Esophagus squamous epithelium (tissue), 5 donors: Measurements from ENCODE around the gene PTPRN2. TPM values are rescaled to one million over a fixed set of nuclear protein-coding genes. Genes with fewer than 3 reads are reported as not detected.

Source experiments
- DNase-seq: peaks from one replicate; lab custom pipeline; 2025; lab: John Stamatoyannopoulos, UW
- H3K27ac ChIP-seq, 4 donors: fragments of 200-600 bp; sonication (generic); one replicate each; pipeline ENCODE4 v1.5.1; 2016 to 2019; ENCODE audit warnings: mild to moderate bottlenecking in 1 of 4
- H3K27me3 ChIP-seq, 4 donors: fragments of 200-600 bp; sonication (generic); 1 replicate in 3 of 4; 2 replicates in 1 of 4; pipeline versions ENCODE4 v1.5.1 to v1.6.0; 2017 to 2021; ENCODE audit warnings: antibody characterized with exemption in 1 of 4
- H3K36me3 ChIP-seq, 3 donors: fragments of 200-600 bp; sonication (generic); one replicate each; pipeline ENCODE4 v1.5.1; 2016 to 2019
- H3K4me1 ChIP-seq, 3 donors: fragments of 200-600 bp; sonication (generic); one replicate each; pipeline ENCODE4 v1.5.1; 2017 to 2019
- H3K4me3 ChIP-seq, 4 donors: fragments of 200-600 bp; sonication (generic); 1 replicate in 3 of 4; 2 replicates in 1 of 4; pipeline ENCODE4 v1.5.1; 2016 to 2019; ENCODE audit warnings: mild to moderate bottlenecking in 2 of 4, moderate library complexity in 1 of 4
- H3K9me3 ChIP-seq, 3 donors: fragments of 200-600 bp; sonication (generic); one replicate each; pipeline ENCODE4 v1.5.1; 2016 to 2019
- CTCF ChIP-seq, 6 experiments: fragments of 450-650 bp in 4 of 6; fragments of 200-600 bp in 2 of 6; sonication (generic) in 2 of 6; IDR thresholded peaks; one replicate each; pipeline ENCODE4 v1.5.1; 2016 to 2019; ENCODE audit warnings: antibody characterized with exemption in 6 of 6, mild to moderate bottlenecking in 4 of 6, moderate library complexity in 4 of 6
- POLR2A ChIP-seq, 4 donors: fragments of 450-650 bp; IDR thresholded peaks; one replicate each; pipeline ENCODE4 v1.6.1; 2017; ENCODE audit warnings: antibody characterized with exemption in 4 of 4, mild to moderate bottlenecking in 4 of 4, moderate library complexity in 3 of 4
- WGBS, 2 donors: methylation state at CpG; one replicate each; pipeline ENCODE4 v1.1.5; 2018; 5-methylcytosine and 5-hydroxymethylcytosine counted together
- intact Hi-C: fragments of 100-400 bp; cut with DNase I; formaldehyde crosslinking; loops from one replicate; pipeline ENCODE4 v1.15.0; 2022
- total RNA-seq, 4 donors: library from RNA; depleted of rRNA; stranded (reverse); fragments of >200 nt; gene quantifications; one replicate each; pipeline ENCODE4 v1.1.0, GENCODE V29; 2016
- donor health status: DM: yes; HTN: yes; CAD: no.

The PTPRN2 gene
- total RNA-seq, 4 donors from 2014 or later: 0.38 to 2.7 (median 1.0) TPM

DNA sequence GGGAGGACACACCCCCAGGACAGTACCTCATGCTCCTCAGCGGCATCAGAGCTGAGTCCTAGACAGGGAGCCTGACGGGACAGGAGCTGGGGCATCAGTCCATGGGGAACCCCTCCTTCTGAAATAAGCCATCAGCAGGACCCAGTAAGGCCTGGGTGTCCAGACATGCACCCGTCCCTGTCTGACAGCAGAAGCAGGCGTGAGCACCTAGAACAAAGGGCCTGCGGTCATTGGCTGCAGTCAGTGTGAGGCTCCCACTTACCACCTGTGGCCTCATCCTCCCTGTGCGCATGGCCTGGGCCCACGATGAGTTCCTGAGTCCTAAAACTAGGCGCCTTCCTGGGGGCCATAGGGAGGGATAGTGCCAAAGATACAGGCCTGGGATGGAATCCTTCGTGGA, 484.7 kb downstream of the PTPRN2 start:
- H3K9me3 ChIP-seq: no peaks in the 10 kb centered on the region
- intact Hi-C loops: no loop called here
- TF ChIP-seq POLR2A (IDR thresholded peaks at IDR 0.05) (no peak), CTCF (IDR thresholded peaks at IDR 0.05) (no peak)
- H3K27ac ChIP-seq: no peak overlapping the region
- DNase-seq: no peak
- no peaks in the 10 kb centered on the region for H3K36me3 ChIP-seq
- peaks cover 0 to 4% (median 0%) of the 10 kb centered on the region in 4 donors for H3K27me3 ChIP-seq
- WGBS, 2 donors: 20 to 90% methylated on average over 1 to 5 of the region's 9 CpGs
- H3K4me1 ChIP-seq: no peaks in the 10 kb centered on the region
- H3K4me3 ChIP-seq: no peak overlapping the region

DNA sequence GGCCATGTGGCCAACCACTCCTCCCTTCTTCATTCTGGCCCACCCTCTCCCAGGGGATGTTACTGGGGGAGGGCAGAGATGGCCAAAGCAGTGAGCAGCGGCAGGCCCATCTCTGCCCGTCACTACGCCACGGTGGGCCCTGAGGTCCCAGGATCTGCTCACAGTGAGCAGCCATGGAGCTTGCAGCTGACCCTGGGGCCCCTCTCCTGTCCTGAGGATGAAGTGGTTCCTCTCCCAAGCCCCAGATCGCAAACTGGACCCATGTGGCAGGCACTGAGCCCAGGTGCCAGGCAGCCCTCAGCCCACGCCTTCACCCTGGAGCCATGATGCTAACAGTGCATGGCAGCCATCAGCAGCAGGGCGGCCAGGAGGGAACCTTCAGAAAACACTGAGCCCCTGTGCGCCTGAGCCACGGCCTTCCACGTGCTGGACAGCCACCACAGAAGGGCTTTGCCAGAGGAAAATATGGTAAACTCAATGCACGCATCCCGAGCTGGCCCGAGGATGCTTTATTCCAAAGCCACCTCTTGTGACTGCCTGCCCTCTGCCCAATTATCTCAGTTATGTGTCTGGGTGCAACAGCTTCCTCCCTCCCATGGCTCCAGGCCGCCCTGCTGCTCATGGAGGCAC, 485.7 kb downstream of the PTPRN2 start:
- H3K27ac ChIP-seq: no peak overlapping the region
- H3K9me3 ChIP-seq: no peaks in the 10 kb centered on the region
- WGBS, 2 donors: 44 to 100% methylated on average over 2 to 3 of the region's 14 CpGs
- DNase-seq: no peak
- H3K27me3 ChIP-seq: no peaks in the 10 kb centered on the region
- no peaks in the 10 kb centered on the region for H3K4me1 ChIP-seq
- no peak overlapping the region for H3K4me3 ChIP-seq
- intact Hi-C loops: no loop called here
- TF ChIP-seq POLR2A (IDR thresholded peaks at IDR 0.05) (no peak), CTCF (IDR thresholded peaks at IDR 0.05) (no peak)
- H3K36me3 ChIP-seq: no peaks in the 10 kb centered on the region

GRCh38 chr7:158098125-158099030, 489.2 kb downstream of the PTPRN2 start:
- no peak overlapping the region for H3K27ac ChIP-seq
- no peak for DNase-seq
- no peaks in the 10 kb centered on the region for H3K9me3 ChIP-seq
- peaks cover 0 to 5% (median 0%) of the 10 kb centered on the region in 3 donors for H3K4me1 ChIP-seq
- intact Hi-C loops: no loop called here
- no peaks in the 10 kb centered on the region for H3K36me3 ChIP-seq
- no peaks in the 10 kb centered on the region for H3K27me3 ChIP-seq
- TF ChIP-seq CTCF (IDR thresholded peaks at IDR 0.05) (no peak), POLR2A (IDR thresholded peaks at IDR 0.05) (no peak)
- H3K4me3 ChIP-seq: no peak overlapping the region
- 93% methylated on average over 18 to 23 of the region's 54 CpGs for WGBS, 2 donors

- H3K9me3 ChIP-seq: no peaks in the 10 kb centered on the region
- H3K4me1 ChIP-seq: peaks cover 0 to 5% (median 0%) of the 10 kb centered on the region in 3 donors
- no peaks in the 10 kb centered on the region for H3K27me3 ChIP-seq
- no peaks in the 10 kb centered on the region for H3K36me3 ChIP-seq
- intact Hi-C loops: no loop called here
- no peak for DNase-seq
- TF ChIP-seq POLR2A (IDR thresholded peaks at IDR 0.05): no peak
- TF ChIP-seq CTCF (IDR thresholded peaks at IDR 0.05): no peak
- no peak overlapping the region for H3K4me3 ChIP-seq
- no peak overlapping the region for H3K27ac ChIP-seq
- WGBS, 2 donors: 85 to 87% methylated on average over 7 to 16 of the region's 39 CpGs
Measured at GRCh38 chr7:158097453-158098124, 490.0 kb downstream of the PTPRN2 start.
